ENCODE measurements around the gene SP100.

The SP100 gene

GRCh38 chr2:230589025-230589424 is 173.0 kb downstream of the SP100 start:
- Histone ChIP-seq H3K4me1 (ENCODE audit: control insufficient read depth in 5 of 5, insufficient read depth in 5 of 5, low read length in 5 of 5) (no peaks in the 10 kb centered on the region), H3K4me3 (ENCODE audit: low read depth in 1 of 5, low read length in 5 of 5) (no peak overlapping the region), H3K9me3 (ENCODE audit: control insufficient read depth in 5 of 5, low read length in 5 of 5) (no peaks in the 10 kb centered on the region), H3K27ac (ENCODE audit: low read depth, low read length) (no peak overlapping the region), H3K36me3 (ENCODE audit: control insufficient read depth in 5 of 5, insufficient read depth in 5 of 5, low read length in 5 of 5) (no peaks in the 10 kb centered on the region), H3K27me3 (ENCODE audit: control insufficient read depth in 5 of 5, insufficient read depth in 4 of 5, low read length in 5 of 5) (peaks cover 0 to 3% (median 0%) of the 10 kb centered on the region in 5 donors), H3K9ac (ENCODE audit: low read length in 5 of 5) (no peak overlapping the region)

- no peaks in the 10 kb centered on the region for H3K9me3 ChIP-seq (ENCODE audit: control insufficient read depth in 5 of 5, low read length in 5 of 5)
Measured at GRCh38 chr2:230589497-230590015, 173.6 kb downstream of the SP100 start.

GRCh38 chr2:230590333-230590732 is 174.3 kb downstream of the SP100 start:
- Histone ChIP-seq H3K4me1 (ENCODE audit: control insufficient read depth in 5 of 5, insufficient read depth in 5 of 5, low read length in 5 of 5) (no peaks in the 10 kb centered on the region), H3K36me3 (ENCODE audit: control insufficient read depth in 5 of 5, insufficient read depth in 5 of 5, low read length in 5 of 5) (no peaks in the 10 kb centered on the region), H3K27ac (ENCODE audit: low read depth, low read length) (no peak overlapping the region), H3K9me3 (ENCODE audit: control insufficient read depth in 5 of 5, low read length in 5 of 5) (no peaks in the 10 kb centered on the region), H3K9ac (ENCODE audit: low read length in 5 of 5) (no peak overlapping the region), H3K4me3 (ENCODE audit: low read depth in 1 of 5, low read length in 5 of 5) (no peak overlapping the region), H3K27me3 (ENCODE audit: control insufficient read depth in 5 of 5, insufficient read depth in 4 of 5, low read length in 5 of 5) (peaks cover 0 to 5% (median 0%) of the 10 kb centered on the region in 5 donors)

More at GRCh38 chr2:230589497-230590015, 173.6 kb downstream of the SP100 start:
- Histone ChIP-seq H3K9ac (ENCODE audit: low read length in 5 of 5) (no peak overlapping the region), H3K4me1 (ENCODE audit: control insufficient read depth in 5 of 5, insufficient read depth in 5 of 5, low read length in 5 of 5) (no peaks in the 10 kb centered on the region), H3K4me3 (ENCODE audit: low read depth in 1 of 5, low read length in 5 of 5) (no peak overlapping the region), H3K27ac (ENCODE audit: low read depth, low read length) (no peak overlapping the region), H3K36me3 (ENCODE audit: control insufficient read depth in 5 of 5, insufficient read depth in 5 of 5, low read length in 5 of 5) (no peaks in the 10 kb centered on the region), H3K27me3 (ENCODE audit: control insufficient read depth in 5 of 5, insufficient read depth in 4 of 5, low read length in 5 of 5) (peaks cover 0 to 5% (median 0%) of the 10 kb centered on the region in 5 donors)

- Histone ChIP-seq H3K4me3 (ENCODE audit: low read depth in 1 of 5, low read length in 5 of 5) (no peak overlapping the region), H3K36me3 (ENCODE audit: control insufficient read depth in 5 of 5, insufficient read depth in 5 of 5, low read length in 5 of 5) (no peaks in the 10 kb centered on the region), H3K4me1 (ENCODE audit: control insufficient read depth in 5 of 5, insufficient read depth in 5 of 5, low read length in 5 of 5) (no peaks in the 10 kb centered on the region), H3K9ac (ENCODE audit: low read length in 5 of 5) (no peak overlapping the region), H3K27me3 (ENCODE audit: control insufficient read depth in 5 of 5, insufficient read depth in 4 of 5, low read length in 5 of 5) (peaks cover 0 to 5% (median 0%) of the 10 kb centered on the region in 5 donors), H3K9me3 (ENCODE audit: control insufficient read depth in 5 of 5, low read length in 5 of 5) (no peaks in the 10 kb centered on the region), H3K27ac (ENCODE audit: low read depth, low read length) (no peak overlapping the region)
Measured at GRCh38 chr2:230591850-230592249, 175.8 kb downstream of the SP100 start.

GRCh38 chr2:230592775-230593174 is 176.8 kb downstream of the SP100 start:
- no peak overlapping the region for H3K9ac ChIP-seq (ENCODE audit: low read length in 5 of 5)
- no peak overlapping the region for H3K27ac ChIP-seq (ENCODE audit: low read depth, low read length)
- no peaks in the 10 kb centered on the region for H3K9me3 ChIP-seq (ENCODE audit: control insufficient read depth in 5 of 5, low read length in 5 of 5)
- H3K27me3 ChIP-seq (ENCODE audit: control insufficient read depth in 5 of 5, insufficient read depth in 4 of 5, low read length in 5 of 5) = peaks cover 0 to 5% (median 0%) of the 10 kb centered on the region in 5 donors
- no peak overlapping the region for H3K4me3 ChIP-seq (ENCODE audit: low read depth in 1 of 5, low read length in 5 of 5)
- H3K36me3 ChIP-seq (ENCODE audit: control insufficient read depth in 5 of 5, insufficient read depth in 5 of 5, low read length in 5 of 5) = no peaks in the 10 kb centered on the region
- H3K4me1 ChIP-seq (ENCODE audit: control insufficient read depth in 5 of 5, insufficient read depth in 5 of 5, low read length in 5 of 5) = no peaks in the 10 kb centered on the region

All from subcutaneous abdominal adipose tissue (tissue), 5 donors.